CMK (cell line): ENCODE results near the gene TAS2R20.

ENCODE experiments used
- DNase-seq: peaks from one replicate; pipeline ENCODE4 v3.0.0-alpha.2; 2010; ENCODE audit warnings: low read depth

Gene TAS2R20

GRCh38 chr12:10959804-10960203 lies 38.3 kb downstream of the TAS2R20 start:
- peak; percentile 11 for DNase-seq

GRCh38 chr12:10957741-10958140 lies 40.4 kb downstream of the TAS2R20 start:
- no peak for DNase-seq

- DNase-seq = no peak
Observed at GRCh38 chr12:10956085-10956484, 42.0 kb downstream of the TAS2R20 start.

- DNase-seq = no peak
Observed at GRCh38 chr12:10952645-10953044, 45.5 kb downstream of the TAS2R20 start.
